Thyroid gland (tissue), 4 donors: ENCODE results near the gene HNRNPF.

Experiments used
- POLR2A ChIP-seq, 2 donors: fragments of 450-650 bp; IDR thresholded peaks; one replicate each; pipeline ENCODE4 v1.6.1; 2017; ENCODE audit warnings: antibody characterized with exemption in 2 of 2, mild to moderate bottlenecking in 2 of 2, moderate library complexity in 1 of 2
- TF ChIP-seq, protein P1 (sequence below), 6 experiments: fragments of 200-600 bp in 3 of 6; fragments of 450-650 bp in 3 of 6; sonication (generic) in 3 of 6; IDR thresholded peaks; one replicate each; pipeline ENCODE4 v1.5.1; 2016 to 2019; ENCODE audit warnings: antibody characterized with exemption in 6 of 6, mild to moderate bottlenecking in 2 of 6, inconsistent platforms in 1 of 6, moderate library complexity in 1 of 6

DNA sequence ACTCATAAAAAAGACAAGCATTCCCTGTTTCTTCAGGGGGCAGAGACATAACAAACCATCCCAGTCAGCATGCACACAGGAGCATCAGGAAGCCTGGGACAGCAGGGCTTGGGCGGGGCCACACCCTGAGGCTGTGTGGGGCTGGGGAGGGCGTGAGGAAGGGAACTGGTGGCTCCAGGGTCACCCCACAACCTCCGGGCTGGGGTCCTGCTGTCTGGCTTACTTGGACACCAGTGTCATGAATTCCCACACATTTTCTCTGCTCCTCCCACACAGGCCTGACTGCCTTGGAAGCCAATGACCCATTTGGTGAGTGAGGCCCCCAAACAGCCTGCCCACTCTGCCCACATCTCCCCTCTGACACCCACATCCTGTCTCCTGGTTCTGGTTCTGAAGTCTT is 34.8 kb downstream of the HNRNPF start:
- no peak for TF ChIP-seq POLR2A (IDR thresholded peaks at IDR 0.05)
- TF ChIP-seq, protein P1, sequence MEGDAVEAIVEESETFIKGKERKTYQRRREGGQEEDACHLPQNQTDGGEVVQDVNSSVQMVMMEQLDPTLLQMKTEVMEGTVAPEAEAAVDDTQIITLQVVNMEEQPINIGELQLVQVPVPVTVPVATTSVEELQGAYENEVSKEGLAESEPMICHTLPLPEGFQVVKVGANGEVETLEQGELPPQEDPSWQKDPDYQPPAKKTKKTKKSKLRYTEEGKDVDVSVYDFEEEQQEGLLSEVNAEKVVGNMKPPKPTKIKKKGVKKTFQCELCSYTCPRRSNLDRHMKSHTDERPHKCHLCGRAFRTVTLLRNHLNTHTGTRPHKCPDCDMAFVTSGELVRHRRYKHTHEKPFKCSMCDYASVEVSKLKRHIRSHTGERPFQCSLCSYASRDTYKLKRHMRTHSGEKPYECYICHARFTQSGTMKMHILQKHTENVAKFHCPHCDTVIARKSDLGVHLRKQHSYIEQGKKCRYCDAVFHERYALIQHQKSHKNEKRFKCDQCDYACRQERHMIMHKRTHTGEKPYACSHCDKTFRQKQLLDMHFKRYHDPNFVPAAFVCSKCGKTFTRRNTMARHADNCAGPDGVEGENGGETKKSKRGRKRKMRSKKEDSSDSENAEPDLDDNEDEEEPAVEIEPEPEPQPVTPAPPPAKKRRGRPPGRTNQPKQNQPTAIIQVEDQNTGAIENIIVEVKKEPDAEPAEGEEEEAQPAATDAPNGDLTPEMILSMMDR (IDR thresholded peaks at IDR 0.05), result no peak
